ENCODE data around the gene EME1. TPM values are rescaled to one million over a fixed set of nuclear protein-coding genes. Genes with fewer than 3 reads are reported as not detected.
A peak's percentile ranks its signal among the peaks of the same experiment; 100 is the strongest.

Gene EME1
- total and polyA plus RNA-seq, 8 donors, result 0.19 to 0.94 (median 0.41) TPM; not detected in 2

GRCh38 chr17:50393700-50394099, 20.7 kb downstream of the EME1 start:
- H3K27ac ChIP-seq, result no peak overlapping the region
- intact Hi-C loops (cut with DNase I), result no loop called here

GRCh38 chr17:50394711-50395110, 21.7 kb downstream of the EME1 start:
- WGBS, 2 donors, result 5 to 12% methylated on average over 3 of the region's 3 CpGs
- Histone ChIP-seq H3K27me3 (no peaks in the 10 kb centered on the region), H3K4me1 (peaks cover 4 to 13% (median 13%) of the 10 kb centered on the region in 3 donors), H3K9me3 (no peaks in the 10 kb centered on the region), H3K36me3 (peaks cover 6 to 45% (median 25%) of the 10 kb centered on the region in 3 donors), H3K4me3 (peak overlapping the region in 3 of 4 donors; percentile 78 to 94 (median 84)), H3K27ac (no peak overlapping the region)
- intact Hi-C loops (cut with DNase I), result no loop called here
- FAIRE-seq (no peak), DNase-seq (peak in 4 of 6 donors; percentile 33 to 64 (median 58)), ATAC-seq (peak in 1 of 4 donors; percentile 2)
- no peak for TF ChIP-seq CTCF (IDR thresholded peaks at IDR 0.05)

More at GRCh38 chr17:50393700-50394099, 20.7 kb downstream of the EME1 start:
- no peak for TF ChIP-seq CTCF (IDR thresholded peaks at IDR 0.05)
- no peaks in the 10 kb centered on the region for H3K27me3 ChIP-seq
- no peak for DNase-seq
- no peak overlapping the region for H3K4me3 ChIP-seq
- WGBS, 2 donors, result 50 to 59% methylated on average over 5 of the region's 5 CpGs
- peaks cover 6 to 54% (median 31%) of the 10 kb centered on the region in 3 donors for H3K36me3 ChIP-seq
- ATAC-seq, result no peak
- no peaks in the 10 kb centered on the region for H3K9me3 ChIP-seq
- peaks cover 4 to 13% (median 13%) of the 10 kb centered on the region in 3 donors for H3K4me1 ChIP-seq
- no peak for FAIRE-seq

- ATAC-seq (peak; percentile 70 to 78 (median 76)), FAIRE-seq (no peak), DNase-seq (peak; percentile 62 to 86 (median 80))
- no peaks in the 10 kb centered on the region for H3K27me3 ChIP-seq
- H3K4me3 ChIP-seq, result peak overlapping the region; percentile 40 to 94 (median 81)
- 1 to 2% methylated on average over 30 of the region's 30 CpGs for WGBS, 2 donors
- H3K4me1 ChIP-seq, result peaks cover 4 to 13% (median 13%) of the 10 kb centered on the region in 3 donors
- intact Hi-C loops (cut with DNase I), result no loop called here
- TF ChIP-seq CTCF (IDR thresholded peaks at IDR 0.05), result no peak
- H3K27ac ChIP-seq, result peak overlapping the region; percentile 81 to 97 (median 94)
- peaks cover 2 to 29% (median 19%) of the 10 kb centered on the region in 3 donors for H3K36me3 ChIP-seq
- H3K9me3 ChIP-seq, result no peaks in the 10 kb centered on the region
These were observed 23.5 kb downstream of the EME1 start for GRCh38 chr17:50396261-50397110.

- 0 to 1% methylated on average over 69 to 70 of the region's 70 CpGs for WGBS, 2 donors
These were observed 24.3 kb downstream of the EME1 start, which contains the start of gene LRRC59 for GRCh38 chr17:50397111-50397918. TSS of gene LRRC59 (minus strand) at chr17:50397523. CDS start at chr17:50397317, 206 bp downstream.

More at GRCh38 chr17:50397111-50397918, 24.3 kb downstream of the EME1 start, which contains the start of gene LRRC59:
- peak; percentile 97 to 99 (median 98) for TF ChIP-seq CTCF (IDR thresholded peaks at IDR 0.05)
- no peak for FAIRE-seq
- peak within 1 kb of the TSS; percentile 40 to 94 (median 81) for H3K4me3 ChIP-seq
- peaks cover 9 to 16% (median 13%) of the 10 kb centered on the region in 3 donors for H3K4me1 ChIP-seq
- no peaks in the 10 kb centered on the region for H3K9me3 ChIP-seq
- peak; percentile 83 to 98 (median 92) for DNase-seq
- H3K27ac ChIP-seq, result peak within 1 kb of the TSS; percentile 81 to 97 (median 94)
- ATAC-seq, result peak; percentile 78 to 97 (median 90)
- no peaks in the 10 kb centered on the region for H3K27me3 ChIP-seq
- intact Hi-C loops (cut with DNase I), result no loop called here
- H3K36me3 ChIP-seq, result peaks cover 0 to 21% (median 14%) of the 10 kb centered on the region in 3 donors
